ENCODE measurements around the gene VAMP2.

VAMP2 gene

DNA sequence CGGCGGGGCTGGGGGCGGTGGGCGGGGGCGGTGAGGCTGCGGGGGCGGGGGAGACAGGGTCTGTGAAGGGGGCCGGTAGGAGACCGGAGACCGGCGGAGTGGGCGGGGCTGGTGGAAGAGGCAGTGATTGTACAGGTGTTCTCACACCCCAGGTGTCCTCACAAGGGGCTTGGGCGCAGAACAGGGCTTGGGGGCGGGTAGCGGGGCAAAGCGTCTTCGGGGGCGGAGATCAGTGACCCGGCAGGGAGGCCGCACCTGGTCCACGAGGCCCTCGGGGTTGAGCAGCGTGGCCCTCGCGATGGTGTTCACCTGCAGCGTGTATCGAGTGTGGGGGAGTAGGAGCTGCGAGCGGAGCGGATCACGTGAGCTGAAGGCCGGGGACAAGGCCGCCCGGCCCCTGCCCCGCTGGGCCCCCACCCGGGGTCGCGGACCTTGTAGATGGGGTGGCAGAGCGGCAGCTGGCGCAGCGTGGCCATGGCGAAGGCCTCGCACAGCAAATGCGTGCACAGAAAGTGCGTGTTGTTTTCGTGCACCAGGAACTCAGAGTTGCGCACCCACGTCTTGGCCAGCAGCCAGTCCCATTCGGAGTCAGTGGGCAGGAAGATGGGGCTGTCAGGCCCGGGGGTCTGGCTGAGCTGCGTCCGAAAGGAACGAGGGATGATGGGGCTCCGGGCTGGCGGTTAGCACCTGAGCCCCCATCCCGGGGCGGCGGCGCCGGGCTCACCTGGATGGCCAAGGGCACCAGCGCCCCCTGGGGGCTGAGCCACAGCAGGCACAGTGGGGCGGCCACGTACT lies 52.9 kb downstream of the VAMP2 start:
- peak overlapping the region; percentile 20 for H3K4me3 ChIP-seq (ENCODE audit: low read length)
- TF ChIP-seq, protein P1, sequence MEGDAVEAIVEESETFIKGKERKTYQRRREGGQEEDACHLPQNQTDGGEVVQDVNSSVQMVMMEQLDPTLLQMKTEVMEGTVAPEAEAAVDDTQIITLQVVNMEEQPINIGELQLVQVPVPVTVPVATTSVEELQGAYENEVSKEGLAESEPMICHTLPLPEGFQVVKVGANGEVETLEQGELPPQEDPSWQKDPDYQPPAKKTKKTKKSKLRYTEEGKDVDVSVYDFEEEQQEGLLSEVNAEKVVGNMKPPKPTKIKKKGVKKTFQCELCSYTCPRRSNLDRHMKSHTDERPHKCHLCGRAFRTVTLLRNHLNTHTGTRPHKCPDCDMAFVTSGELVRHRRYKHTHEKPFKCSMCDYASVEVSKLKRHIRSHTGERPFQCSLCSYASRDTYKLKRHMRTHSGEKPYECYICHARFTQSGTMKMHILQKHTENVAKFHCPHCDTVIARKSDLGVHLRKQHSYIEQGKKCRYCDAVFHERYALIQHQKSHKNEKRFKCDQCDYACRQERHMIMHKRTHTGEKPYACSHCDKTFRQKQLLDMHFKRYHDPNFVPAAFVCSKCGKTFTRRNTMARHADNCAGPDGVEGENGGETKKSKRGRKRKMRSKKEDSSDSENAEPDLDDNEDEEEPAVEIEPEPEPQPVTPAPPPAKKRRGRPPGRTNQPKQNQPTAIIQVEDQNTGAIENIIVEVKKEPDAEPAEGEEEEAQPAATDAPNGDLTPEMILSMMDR (conservative IDR thresholded peaks at IDR 0.05; ENCODE audit: low read depth, low read length), result peak; percentile 83
- no peak for DNase-seq (ENCODE audit: low read depth)
